MCF 10A (cell line): ENCODE measurements around the gene GMDS. TPM values are rescaled to one million over a fixed set of nuclear protein-coding genes. Genes with fewer than 3 reads are reported as not detected.

Experiments
- BruUV-seq: library from RNA; stranded (reverse); fragments of 400-500 nt; replicated peaks from 2 replicates; lab custom pipeline; 2021; lab: Mats Ljungman, UMichigan
- CTCF ChIA-PET: fragments of 300-600 bp; sonication (Branson Sonifier 250); formaldehyde crosslinking; extraction: SDS; loops from one replicate; lab custom pipeline; 2021; ENCODE audit warnings: antibody characterized with exemption, inconsistent platforms; lab: Yijun Ruan, JAX
- POLR2A ChIA-PET: fragments of 300-600, 350-650 bp; sonication (Branson Sonifier 250); formaldehyde crosslinking; extraction: SDS; loops from one replicate; lab custom pipeline; 2020; ENCODE audit warnings: antibody characterized with exemption, inconsistent platforms; lab: Yijun Ruan, JAX
- DNase-seq: peaks from one replicate; pipeline ENCODE4 v3.0.0-alpha.2; 2018; ENCODE audit not compliant: unreplicated experiment
- H3K27ac Mint-ChIP-seq: one replicate; pipeline ENCODE4 v1.8.0; 2022; ENCODE audit warnings: mild to moderate bottlenecking, low read depth, mixed read lengths; ENCODE audit not compliant: unreplicated experiment
- H3K27me3 Mint-ChIP-seq: one replicate; pipeline ENCODE4 v1.8.0; 2022; ENCODE audit warnings: mixed read lengths; ENCODE audit not compliant: insufficient read depth, unreplicated experiment
- H3K36me3 Mint-ChIP-seq: one replicate; pipeline ENCODE4 v1.8.0; 2022; ENCODE audit warnings: mild to moderate bottlenecking, moderate library complexity, mixed read lengths; ENCODE audit not compliant: insufficient read depth, unreplicated experiment
- H3K4me1 Mint-ChIP-seq: one replicate; pipeline ENCODE4 v1.8.0; 2022; ENCODE audit warnings: mixed read lengths; ENCODE audit not compliant: insufficient read depth, unreplicated experiment
- H3K4me3 Mint-ChIP-seq: one replicate; pipeline ENCODE4 v1.8.0; 2022; ENCODE audit warnings: mild to moderate bottlenecking, moderate library complexity, mixed read lengths; ENCODE audit not compliant: unreplicated experiment
- H3K9me3 Mint-ChIP-seq: one replicate; pipeline ENCODE4 v1.8.0; 2022; ENCODE audit warnings: mixed read lengths; ENCODE audit not compliant: unreplicated experiment
- intact Hi-C: fragments of 100-400 bp; cut with micrococcal nuclease; formaldehyde crosslinking; loops from 2 replicates; pipeline ENCODE4 v1.14.1; 2022
- total RNA-seq: library from RNA; stranded (reverse); gene quantifications from 2 replicates; pipeline ENCODE4 v1.2.3, GENCODE V29; 2022
- TF ChIP-seq, protein P1 (sequence below): fragments of 200-600 bp; IDR thresholded peaks from one replicate; pipeline ENCODE4 v1.8.0; 2022; ENCODE audit warnings: antibody characterized with exemption, mild to moderate bottlenecking; ENCODE audit not compliant: unreplicated experiment

The GMDS gene
- total RNA-seq, 1 experiment from 2014 or later: 24.9 TPM

DNA sequence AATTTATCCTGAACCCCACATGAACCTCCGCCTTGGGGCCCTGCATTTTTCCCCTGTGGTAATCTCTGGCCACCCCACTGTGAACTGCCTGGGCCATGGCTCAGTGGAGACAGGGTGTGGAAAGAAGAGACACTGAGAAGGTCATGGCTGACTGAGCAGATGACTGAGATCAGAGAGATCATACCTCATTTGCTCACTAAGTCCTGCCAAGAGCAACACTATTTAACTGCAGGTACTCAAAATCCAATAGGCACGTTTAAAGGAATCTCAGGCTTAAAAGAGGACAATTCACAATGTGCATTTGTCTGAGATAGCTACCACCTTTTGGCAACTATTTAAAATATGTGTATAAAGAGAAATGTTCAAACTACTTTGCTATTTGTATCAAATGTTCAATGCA lies 305.0 kb downstream of the GMDS start:
- no peak overlapping the region for H3K4me3 Mint-ChIP-seq
- no TSS peak for BruUV-seq
- no peaks in the 10 kb centered on the region for H3K4me1 Mint-ChIP-seq
- intact Hi-C loops: no loop called here
- H3K27me3 Mint-ChIP-seq: no peaks in the 10 kb centered on the region
- ChIA-PET CTCF (interaction anchor here (0.7 kb wide), 1 partner anchor 22 kb away, joined by 3 read pairs; no protein-coding TSS in a partner anchor), POLR2A (interaction anchor here (1.1 kb wide), 2 partner anchors 11 to 18 kb away, joined by 3 to 5 read pairs; no protein-coding TSS in a partner anchor)
- H3K36me3 Mint-ChIP-seq: peaks cover 4% of the 10 kb centered on the region
- no peak for DNase-seq
- no peaks in the 10 kb centered on the region for H3K9me3 Mint-ChIP-seq
- TF ChIP-seq, protein P1, sequence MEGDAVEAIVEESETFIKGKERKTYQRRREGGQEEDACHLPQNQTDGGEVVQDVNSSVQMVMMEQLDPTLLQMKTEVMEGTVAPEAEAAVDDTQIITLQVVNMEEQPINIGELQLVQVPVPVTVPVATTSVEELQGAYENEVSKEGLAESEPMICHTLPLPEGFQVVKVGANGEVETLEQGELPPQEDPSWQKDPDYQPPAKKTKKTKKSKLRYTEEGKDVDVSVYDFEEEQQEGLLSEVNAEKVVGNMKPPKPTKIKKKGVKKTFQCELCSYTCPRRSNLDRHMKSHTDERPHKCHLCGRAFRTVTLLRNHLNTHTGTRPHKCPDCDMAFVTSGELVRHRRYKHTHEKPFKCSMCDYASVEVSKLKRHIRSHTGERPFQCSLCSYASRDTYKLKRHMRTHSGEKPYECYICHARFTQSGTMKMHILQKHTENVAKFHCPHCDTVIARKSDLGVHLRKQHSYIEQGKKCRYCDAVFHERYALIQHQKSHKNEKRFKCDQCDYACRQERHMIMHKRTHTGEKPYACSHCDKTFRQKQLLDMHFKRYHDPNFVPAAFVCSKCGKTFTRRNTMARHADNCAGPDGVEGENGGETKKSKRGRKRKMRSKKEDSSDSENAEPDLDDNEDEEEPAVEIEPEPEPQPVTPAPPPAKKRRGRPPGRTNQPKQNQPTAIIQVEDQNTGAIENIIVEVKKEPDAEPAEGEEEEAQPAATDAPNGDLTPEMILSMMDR: no peak
- no peak overlapping the region for H3K27ac Mint-ChIP-seq

DNA sequence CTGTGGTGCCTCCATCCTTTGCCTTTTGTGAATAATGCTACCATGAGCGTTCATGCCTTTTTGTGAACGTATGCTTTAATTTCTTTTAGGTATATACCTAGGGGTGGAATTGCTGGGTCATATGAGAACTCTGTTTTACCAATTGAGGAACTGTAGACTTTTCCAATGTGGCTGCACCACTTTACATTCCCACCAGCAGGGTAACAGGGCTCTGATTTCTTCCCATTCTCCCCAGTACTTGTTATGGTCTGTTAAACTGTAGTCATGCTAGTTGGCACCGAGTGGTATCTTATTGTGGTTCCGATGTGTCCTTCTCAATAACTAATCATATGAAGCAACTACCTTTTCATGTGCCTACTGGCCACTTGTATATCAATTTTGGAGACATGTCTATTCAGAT lies 312.1 kb downstream of the GMDS start:
- no peaks in the 10 kb centered on the region for H3K9me3 Mint-ChIP-seq
- intact Hi-C loops: no loop called here
- no peaks in the 10 kb centered on the region for H3K4me1 Mint-ChIP-seq
- no peak overlapping the region for H3K4me3 Mint-ChIP-seq
- BruUV-seq: no TSS peak
- H3K27me3 Mint-ChIP-seq: no peaks in the 10 kb centered on the region
- H3K36me3 Mint-ChIP-seq: no peaks in the 10 kb centered on the region
- TF ChIP-seq, protein P1: no peak
- no peak overlapping the region for H3K27ac Mint-ChIP-seq
- ChIA-PET POLR2A (no interaction called here), CTCF (no interaction called here)
- no peak for DNase-seq

DNA sequence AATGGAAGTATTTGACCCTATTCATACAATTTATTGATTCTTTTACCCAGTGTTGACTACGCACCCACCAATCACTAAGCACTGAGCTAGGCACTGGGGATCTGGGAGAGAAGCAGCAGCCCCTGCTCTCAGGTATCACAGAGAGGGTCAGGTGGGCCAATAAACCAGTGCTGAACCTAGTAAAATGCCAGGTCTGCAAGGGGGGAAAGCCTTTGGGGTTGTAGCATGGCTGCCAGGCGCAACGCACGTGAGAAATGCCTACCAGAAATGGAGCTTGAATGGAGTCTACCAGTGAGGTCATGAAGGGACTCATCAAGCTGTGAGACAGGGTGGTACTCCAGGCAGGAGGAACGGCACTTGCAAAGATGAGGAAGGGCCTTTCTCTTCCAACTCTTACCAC lies 313.6 kb downstream of the GMDS start:
- no TSS peak for BruUV-seq
- CTCF ChIA-PET: interaction anchor here (0.6 kb wide), 1 partner anchor 59 kb away, joined by 3 read pairs; no protein-coding TSS in a partner anchor
- Mint-ChIP-seq H3K4me1 (no peaks in the 10 kb centered on the region), H3K36me3 (no peaks in the 10 kb centered on the region), H3K9me3 (no peaks in the 10 kb centered on the region), H3K4me3 (no peak overlapping the region), H3K27me3 (no peaks in the 10 kb centered on the region), H3K27ac (no peak overlapping the region)
- TF ChIP-seq, protein P1: no peak
- POLR2A ChIA-PET: interaction anchor here (0.7 kb wide), 1 partner anchor 22 kb away, joined by 3 read pairs; no protein-coding TSS in a partner anchor
- intact Hi-C loops: no loop called here
- DNase-seq: no peak

DNA sequence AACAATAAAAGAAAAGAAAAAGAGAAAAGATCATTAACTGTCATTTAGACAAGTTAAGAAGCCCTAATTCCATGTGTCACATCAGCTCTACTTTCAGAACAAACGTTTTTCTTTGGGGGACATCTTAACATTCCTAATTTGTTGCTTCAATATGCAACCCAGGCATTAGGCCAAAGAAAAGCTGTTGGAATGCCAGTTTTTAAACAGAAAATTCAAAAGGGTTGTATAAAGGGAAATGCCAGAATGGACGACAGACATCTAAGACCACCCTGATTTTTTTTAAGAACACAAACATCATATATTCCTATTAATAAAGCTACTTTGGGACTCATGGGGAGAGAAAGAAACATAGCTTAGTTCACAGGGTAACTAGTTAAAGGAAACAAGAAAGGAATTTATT lies 315.0 kb downstream of the GMDS start:
- Mint-ChIP-seq H3K27me3 (no peaks in the 10 kb centered on the region), H3K4me1 (no peaks in the 10 kb centered on the region), H3K36me3 (no peaks in the 10 kb centered on the region), H3K27ac (no peak overlapping the region), H3K4me3 (no peak overlapping the region), H3K9me3 (no peaks in the 10 kb centered on the region)
- no TSS peak for BruUV-seq
- TF ChIP-seq, protein P1: no peak
- POLR2A ChIA-PET: no interaction called here
- no peak for DNase-seq
- CTCF ChIA-PET: interaction anchor here (1.3 kb wide), 1 partner anchor 9 kb away, joined by 5 read pairs; no protein-coding TSS in a partner anchor
- intact Hi-C loops: no loop called here
